GM21619 (cell line): ENCODE results near the gene SERF2.

ENCODE experiments used
- ATAC-seq: cut with Tn5 transposase; IDR thresholded peaks from one replicate; pipeline ENCODE4 v1.9.1; 2021; ENCODE audit not compliant: unreplicated experiment

Gene SERF2

DNA sequence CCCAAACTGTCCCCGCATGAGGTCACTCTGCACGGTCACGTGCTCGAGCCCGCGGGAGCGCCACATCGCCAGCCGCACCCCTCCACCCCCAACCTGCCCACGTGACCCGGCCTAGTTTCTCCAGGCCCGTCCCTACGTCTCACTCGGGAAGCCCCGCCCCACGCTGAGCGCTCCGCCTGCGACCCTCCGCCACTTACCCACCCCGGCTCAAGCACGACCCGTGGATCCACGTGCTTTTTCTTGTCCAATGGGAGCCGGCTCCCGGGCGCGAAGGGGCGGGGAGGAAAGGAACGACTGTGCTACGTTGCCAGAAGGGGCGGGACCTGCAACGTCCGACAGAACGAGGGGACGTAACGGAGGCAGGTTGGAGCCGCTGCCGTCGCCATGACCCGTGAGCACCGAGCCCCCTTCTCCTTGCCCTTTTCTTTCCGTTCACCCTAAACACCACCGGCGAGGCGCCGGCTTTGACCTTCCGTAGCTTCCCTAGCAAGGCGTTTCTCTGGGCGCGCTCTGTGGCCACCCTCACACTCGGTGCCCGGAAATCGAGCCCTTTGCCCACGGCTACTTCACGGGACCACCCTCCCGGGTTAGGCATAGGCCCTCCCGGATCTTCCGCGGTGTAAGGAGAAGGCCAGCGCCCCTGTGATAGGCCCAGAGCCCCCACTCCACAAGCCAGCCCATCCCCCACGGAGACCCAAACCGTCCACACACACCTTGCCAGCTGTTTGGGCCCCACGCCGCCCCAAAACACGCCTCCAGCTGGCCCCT, at the start of gene SERF2:
TSS of gene SERF2 (plus strand) at position 328 of the 768 bp plus-strand sequence. CDS start at position 385, 57 bp downstream.
- ATAC-seq: peak; percentile 81

DNA sequence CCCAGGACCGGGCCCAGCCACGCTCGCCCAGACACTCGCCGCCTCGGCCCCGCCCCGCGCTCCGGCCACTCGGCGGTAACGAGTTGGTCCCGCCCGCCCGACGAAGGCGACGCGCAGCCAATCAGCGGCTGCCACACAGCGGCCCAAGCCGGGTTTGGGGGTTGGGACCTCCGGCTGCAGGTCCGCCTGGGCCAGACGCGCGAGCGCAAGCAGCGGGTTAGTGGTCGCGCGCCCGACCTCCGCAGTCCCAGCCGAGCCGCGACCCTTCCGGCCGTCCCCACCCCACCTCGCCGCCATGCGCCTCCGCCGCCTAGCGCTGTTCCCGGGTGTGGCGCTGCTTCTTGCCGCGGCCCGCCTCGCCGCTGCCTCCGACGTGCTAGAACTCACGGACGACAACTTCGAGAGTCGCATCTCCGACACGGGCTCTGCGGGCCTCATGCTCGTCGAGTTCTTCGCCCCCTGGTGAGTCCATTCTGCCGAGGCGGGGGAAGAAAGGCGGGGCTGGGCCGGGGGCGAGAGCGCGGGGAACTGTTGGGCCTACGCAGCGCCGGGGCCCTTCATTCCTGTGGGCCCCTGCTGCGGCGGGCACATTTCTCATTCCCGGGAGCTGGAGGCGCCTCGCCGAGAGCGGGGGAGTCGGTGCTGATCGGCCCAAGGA, 45.7 kb upstream of the SERF2 start, which contains the start of gene PDIA3:
TSS of gene PDIA3 (plus strand) at position 194 of the 658 bp plus-strand sequence. CDS start at position 296, 102 bp downstream.
- peak; percentile 58 for ATAC-seq

DNA sequence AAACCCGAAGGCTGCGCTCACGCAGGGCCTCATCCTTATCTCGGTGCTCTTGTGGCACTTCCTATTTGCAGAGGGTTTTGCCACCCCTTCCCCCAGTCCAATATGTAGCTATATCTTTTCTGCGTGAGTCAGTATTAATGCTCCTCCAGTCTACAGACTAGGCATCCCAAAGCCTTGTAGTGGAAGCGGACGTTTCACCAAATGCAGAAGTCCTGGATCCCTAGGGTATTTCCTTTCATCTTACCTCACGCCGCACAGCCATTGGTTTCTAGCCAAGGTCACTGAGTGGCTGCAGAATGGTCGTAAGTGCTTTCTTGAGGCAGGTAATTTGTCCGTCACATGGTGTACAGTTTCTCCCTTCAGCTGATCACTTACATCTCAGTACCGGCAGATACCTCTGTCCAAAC, 45.2 kb upstream of the SERF2 start:
- peak; percentile 19 for ATAC-seq

DNA sequence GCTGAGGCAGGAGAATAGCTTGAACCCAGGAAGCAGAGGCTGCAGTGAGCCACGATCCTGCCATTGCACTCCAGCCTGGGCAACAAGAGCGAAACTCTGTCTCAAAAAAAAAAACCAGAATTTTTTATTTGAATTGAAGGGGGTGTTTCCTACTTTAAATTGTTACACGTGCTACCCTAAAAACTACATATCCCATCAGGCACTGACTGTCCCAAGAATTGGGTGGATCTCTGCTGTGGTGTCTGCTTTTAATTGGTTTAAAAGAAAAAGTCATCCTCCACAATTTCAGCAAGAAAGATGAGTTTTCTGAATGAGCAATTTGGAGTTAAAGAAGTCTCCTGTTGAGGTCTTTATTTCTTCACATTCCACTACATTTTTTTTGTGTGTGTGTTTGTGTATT, 43.7 kb upstream of the SERF2 start:
- no peak for ATAC-seq

DNA sequence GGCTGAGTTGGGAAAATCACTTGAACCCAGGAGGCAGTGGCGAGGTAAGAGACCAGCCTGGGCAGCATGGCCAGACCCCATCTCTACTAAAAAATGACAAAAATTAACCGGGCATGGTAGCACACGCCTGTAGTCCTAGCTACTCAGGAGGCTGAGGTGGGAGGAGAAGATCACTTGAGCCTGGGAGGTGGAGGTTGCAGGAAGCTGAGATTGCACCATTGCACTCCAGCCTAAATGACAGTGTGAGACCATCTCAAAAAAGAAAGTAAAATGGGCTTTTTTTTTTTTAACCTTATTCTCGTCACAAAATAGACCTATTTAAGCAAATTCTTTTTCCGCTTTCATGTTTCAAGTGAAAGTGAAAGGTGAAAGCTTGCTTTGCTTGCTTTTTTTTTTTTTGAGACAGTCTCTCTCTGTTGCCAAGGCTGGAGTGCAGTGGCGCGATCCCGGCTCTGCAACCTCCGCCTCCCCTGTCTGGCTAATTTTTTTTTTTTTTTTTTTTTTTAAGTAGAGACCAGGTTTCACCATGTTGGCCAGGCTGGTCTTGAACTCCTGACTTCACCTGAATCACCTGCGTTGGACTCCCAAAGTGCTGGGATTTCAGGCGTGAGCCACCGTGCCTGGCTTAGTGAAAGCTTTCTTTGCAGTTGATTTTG, 42.3 kb upstream of the SERF2 start:
- ATAC-seq: peak; percentile 36

DNA sequence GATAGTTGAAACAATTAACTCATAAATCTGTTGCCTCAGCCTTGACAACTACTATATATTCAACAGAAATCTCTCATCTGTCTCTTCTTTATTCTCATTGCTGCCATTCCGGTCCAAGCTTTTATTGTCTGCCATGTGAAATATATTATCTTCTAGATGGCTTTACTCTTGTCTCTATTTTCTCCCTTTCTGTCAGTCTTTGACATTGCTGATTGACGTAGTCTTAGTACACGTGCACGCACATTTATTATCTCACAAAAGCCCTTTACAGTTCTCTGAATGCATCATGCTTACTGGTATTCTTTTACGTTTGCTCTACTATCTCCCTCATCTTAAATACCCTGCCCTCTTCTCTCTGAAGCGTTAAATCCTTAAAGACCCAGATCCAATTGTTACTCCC, 40.2 kb upstream of the SERF2 start:
- no peak for ATAC-seq

DNA sequence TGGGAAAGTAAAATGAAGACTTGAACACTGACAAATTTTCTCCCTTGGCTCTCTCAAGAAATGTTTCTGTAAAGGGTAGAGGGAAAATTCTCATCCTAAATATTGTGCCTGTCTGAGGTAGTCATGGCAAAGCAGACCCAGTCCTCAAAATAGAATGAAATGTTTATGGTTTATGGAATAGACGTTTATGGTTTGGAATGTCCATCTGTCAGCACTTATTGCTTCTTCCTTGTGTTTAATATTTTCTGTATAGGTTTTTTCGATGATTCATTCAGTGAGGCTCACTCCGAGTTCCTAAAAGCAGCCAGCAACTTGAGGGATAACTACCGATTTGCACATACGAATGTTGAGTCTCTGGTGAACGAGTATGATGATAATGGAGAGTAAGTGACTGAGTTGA, 29.3 kb upstream of the SERF2 start:
- no peak for ATAC-seq

DNA sequence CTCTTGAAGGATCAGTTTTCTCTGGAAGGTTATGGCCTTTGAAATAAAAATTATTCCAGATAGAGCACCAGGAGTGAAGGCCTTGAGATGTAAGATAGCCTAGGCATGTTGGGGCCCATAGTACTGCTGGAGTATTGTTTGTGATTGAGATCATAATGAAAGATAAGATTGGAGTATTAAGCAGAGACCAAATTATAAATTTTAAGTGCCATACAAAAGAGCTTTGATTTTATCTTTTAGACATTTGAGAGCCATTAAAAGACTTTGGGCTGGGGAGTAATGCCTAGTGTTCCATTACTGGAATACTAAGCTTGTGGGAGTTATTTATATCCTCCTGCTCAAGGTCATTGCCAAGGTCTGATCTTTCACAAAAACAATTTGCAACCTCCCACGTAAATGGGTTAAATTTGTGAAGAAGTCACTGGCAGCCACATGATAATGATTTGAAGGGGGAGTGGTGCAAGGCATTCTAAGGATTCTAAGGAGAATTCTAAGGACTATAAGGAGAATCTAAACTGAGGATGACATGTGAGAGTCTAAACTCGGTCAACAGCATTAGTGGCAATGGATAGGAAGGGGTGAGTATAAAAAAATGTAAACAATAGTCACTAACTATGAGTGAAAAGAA, 28.2 kb upstream of the SERF2 start:
- no peak for ATAC-seq

DNA sequence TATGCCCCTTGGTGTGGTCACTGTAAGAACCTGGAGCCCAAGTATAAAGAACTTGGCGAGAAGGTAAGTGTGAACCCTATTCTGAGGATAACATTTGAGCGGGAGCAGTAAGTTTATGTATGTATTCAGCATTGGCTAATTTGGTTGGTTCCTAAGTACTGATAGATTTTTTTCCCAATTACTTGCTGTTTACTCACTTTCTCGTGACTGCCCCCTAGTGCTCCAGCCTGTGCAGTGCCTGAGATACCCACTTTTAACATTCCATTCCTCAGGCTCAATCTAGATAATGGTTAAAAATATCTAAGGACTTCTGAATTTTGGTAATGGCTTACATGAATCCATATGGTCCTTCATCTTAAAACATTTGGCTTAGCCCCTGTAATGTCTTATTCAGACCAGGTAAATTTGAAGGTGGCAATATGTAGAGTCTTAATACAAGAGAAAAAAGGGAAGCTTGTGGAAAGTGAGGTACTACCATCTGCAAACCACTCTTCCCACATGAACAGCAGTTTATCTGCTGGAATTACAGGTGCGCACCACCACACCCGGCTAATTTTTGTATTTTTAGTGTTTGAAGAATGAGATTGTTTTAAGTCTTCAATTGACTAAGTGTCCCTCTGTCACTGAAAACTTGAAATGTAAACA, 22.4 kb upstream of the SERF2 start:
- ATAC-seq: no peak

DNA sequence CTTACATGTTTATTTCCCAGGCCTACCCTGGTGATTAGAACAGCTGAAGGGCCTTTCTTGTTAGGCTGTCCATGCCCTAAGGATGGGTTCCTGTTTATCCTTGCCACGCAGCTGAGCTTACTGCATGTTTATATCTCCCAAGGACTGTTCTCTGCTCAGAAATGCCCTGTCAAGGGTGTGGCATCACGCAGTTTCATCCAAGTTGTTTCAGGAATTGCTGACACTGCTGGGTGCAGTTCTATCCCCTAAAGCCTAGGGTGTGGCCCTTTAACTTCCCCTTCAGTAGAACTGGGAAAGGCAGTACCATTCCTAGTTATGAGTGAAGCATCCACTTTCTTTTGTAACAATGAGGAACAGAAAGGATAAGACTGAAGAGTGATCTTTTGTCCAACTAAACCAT, 20.3 kb upstream of the SERF2 start:
- ATAC-seq: no peak

DNA sequence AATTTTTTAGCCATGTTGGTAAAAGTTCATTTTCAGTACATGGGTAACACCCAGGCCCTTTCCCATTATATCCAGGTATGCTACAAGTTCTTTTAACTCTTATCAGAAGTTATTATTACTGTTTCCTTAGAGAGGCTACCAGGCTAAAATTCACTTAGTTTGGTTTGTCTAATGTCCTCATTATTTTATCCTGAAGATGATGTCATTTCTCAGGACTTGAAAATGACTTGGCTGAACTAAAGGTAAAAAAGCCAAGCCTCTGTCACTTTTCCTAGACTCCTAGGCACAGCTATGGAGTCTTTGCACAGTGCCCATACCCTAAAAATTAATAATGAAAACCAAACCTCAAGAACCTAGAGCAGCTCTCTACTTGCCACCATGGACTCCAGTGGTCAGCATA, 19.5 kb upstream of the SERF2 start:
- no peak for ATAC-seq

DNA sequence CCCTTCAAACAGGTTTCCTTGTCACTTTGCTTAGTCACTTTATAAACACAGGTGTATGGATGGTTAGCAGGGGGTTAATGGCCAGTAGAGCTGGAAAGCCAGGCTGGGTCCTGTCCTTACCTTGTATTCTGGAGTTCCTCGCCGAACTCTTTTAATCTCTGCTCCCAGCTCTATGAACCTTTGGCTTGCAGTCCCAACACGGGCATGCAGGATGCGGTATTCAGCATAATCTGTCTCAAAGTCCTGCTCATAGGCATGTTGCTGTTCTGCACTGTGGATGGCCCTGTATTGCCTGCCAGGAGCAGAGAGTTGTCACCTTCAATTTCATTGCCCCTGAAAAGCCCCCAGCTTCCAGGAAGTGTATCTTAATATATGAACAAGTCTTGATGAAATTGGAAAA, 18.1 kb upstream of the SERF2 start:
- ATAC-seq: no peak

DNA sequence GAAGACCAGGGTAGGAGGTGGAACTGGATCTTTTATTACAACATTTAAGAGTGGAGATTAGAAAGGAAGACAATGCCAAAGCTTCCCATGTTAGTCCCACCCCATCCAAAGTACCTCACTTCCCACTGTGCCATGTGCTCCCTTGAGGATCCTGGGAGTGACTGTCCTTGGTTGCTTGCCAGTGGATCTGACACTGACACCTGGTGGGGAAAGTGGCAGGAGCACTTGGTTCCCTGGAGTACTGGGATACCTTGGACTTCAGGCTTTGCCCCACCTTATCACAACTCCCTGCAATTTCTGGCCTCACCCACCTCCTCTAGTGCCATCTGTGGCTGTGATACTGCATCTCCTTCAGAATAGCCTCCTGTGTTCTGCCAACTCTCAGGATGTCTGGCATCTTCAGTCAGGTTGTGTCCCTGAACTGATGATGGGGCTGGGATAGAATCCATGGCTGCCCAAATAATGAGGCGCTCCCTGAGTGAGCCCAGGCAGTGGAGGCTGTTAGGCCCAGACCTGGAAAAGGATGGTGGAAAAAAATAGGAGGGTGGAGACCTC, 16.6 kb upstream of the SERF2 start:
- no peak for ATAC-seq

DNA sequence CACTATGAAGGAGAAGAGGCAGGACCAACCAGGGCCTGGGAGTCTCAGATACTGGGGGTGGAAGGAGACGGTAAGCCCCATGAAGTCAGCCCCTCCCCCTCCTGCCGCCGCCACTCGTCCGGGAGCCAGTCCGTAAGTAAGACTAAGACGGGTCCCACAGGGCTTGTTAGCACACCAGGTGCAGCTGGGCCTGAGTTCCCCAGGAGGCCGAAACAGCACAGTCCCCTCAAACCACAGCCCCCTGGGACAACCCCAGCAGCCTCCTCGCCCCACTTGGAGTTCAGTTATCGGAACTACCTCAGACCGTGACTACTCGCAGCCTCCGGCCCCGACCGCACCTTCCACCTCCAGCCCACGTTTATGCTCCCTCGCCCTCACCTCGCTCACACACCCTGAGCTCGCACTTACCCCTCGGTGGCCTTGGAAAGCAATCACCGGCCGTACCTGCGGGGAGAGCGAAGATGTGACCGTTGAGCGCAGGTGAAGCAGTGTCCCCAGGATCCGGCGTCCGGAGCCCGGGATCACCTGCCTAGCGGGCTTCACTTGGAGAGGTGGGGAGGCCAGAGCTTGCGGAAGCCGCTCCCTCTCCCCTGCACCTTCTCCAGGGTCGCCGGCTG, 15.9 kb upstream of the SERF2 start:
- peak; percentile 72 for ATAC-seq

DNA sequence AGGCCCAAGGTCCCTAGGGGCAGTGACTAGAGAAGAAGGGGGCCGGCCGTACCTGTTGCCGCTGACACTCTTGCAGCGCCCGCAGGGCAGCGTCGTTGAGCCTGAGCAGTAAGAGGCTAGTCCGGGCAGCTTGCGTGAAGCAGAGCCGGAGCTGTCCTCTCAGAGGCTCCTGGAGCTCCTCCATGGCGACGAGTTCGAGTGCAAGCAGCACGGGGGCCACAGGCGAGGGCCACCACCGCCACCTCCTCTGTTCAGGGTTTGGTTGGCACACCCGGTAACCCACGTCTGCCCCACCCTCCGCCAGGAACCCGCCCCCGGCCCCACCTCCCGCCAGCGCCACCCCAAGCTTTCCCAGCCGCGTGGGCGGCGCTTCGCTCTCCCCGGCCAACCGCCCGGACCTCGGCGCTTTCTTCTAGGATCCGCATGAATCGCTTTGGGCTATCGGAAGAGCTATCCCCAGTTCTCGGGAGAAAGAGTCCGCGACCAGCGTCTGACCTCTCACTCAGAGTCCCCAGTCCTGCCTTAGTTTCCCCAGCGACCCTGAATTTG, 15.3 kb upstream of the SERF2 start, which contains the start of gene ELL3:
TSS of gene ELL3 (minus strand) at position 249 of the 549 bp plus-strand sequence. CDS start at position 184, 65 bp downstream.
- peak; percentile 25 for ATAC-seq

DNA sequence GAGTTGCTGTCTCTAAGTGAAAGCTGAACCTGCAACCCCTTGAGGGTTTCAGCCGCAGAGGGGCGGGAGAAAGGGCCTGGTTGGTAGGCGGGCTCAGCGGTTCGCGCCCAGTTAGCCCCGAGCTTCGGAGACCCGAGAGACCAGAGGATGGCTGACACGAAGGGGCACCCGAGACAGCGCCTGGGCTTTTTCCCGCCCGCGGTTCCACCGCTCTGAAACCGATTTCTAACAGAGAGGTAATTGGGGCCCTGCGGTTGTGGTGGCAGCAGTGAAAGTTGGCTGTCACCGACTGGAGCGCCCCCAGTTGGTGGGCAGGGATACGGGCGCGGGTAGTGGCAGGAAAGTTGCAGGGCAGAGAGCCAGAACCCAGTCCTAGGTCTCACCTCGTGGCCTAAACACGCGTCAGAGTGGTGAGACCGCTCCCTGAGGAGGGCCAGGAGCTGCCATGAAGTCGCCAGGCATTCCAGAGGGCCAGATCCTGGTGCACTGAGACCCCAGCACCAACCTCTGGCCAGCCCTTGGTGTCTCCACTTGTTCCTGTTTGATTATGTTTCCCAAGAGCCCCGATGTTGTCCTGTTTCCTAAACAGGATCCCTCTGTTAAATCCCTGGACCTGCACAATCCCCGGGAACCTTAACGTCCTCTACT, 14.7 kb upstream of the SERF2 start:
- ATAC-seq: peak; percentile 42

DNA sequence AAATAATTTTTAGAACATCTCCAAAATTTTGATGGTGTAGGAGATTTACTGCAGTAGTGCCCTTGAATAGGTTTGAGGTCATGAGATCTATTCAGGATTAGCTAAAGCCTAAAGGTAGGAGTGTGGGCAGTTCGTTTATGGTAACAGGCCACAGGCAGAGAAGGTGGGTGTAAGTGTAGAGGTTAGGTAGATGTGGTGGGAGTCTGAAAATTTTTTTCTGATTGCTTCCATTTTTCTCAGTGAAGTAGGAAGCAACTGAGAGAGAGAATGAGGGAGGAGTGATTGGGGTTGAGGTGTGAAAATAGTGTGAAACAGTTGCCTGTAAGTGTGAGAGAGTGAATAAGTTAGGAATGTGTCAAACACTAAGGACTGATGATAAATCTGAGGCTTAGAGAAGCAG, 13.1 kb upstream of the SERF2 start:
- no peak for ATAC-seq

DNA sequence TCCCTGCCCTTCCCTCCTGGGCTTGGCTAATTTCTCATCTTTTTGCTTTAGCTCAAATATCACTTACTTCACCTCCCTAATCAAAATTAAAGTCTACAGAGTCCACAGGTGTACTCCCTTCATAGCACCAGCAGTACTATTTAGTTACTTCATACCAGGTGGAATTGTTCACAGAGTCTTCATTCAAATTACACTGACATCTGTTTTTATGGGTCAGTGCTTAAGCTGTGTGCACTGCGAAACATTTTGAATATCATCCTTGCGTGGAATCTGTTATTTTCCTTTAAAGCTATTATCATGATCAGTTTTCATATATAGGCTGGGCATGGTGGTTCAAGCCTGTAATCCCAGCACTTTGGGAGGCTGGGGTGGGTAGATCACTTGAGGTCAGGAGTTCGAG, 2.7 kb upstream of the SERF2 start:
- no peak for ATAC-seq

DNA sequence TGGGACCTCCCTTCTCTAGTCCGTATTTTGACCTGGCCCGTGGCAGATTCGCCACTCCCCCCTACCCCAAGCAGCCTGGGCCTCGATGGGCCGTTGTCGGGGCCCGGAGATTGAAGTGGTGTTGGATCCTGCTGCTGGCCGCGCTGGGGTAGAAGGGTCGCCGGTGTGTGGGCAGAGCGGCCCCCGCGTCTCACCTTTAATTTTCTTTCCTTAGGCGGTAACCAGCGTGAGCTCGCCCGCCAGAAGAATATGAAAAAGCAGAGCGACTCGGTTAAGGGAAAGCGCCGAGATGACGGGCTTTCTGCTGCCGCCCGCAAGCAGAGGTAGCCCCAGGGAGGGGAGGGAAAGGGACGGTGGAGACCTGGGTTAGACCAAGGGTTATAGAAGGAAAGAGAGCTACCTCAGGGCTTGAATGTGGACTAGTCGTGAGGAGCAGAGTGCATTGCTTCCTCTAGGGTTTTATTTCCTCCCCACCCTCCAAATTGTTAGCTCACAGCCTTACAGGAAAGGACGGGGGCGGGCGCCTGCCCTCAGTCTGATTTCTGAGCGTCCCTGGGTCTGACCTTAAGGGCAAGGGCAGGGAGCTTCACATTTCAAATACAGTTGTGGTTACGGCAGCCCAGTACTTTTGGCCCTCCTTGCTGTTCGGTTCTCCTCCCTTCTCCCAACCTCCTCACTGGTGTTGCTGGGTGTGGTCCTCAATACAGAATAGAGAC, 799 bp downstream of the SERF2 start:
- peak; percentile 0 for ATAC-seq
